Retina (tissue), 1 donor: ENCODE results near the gene TTC27.

Source experiments
- DNase-seq: peaks from one replicate; pipeline ENCODE4 v3.0.0-alpha.2; 2016

Gene TTC27

DNA sequence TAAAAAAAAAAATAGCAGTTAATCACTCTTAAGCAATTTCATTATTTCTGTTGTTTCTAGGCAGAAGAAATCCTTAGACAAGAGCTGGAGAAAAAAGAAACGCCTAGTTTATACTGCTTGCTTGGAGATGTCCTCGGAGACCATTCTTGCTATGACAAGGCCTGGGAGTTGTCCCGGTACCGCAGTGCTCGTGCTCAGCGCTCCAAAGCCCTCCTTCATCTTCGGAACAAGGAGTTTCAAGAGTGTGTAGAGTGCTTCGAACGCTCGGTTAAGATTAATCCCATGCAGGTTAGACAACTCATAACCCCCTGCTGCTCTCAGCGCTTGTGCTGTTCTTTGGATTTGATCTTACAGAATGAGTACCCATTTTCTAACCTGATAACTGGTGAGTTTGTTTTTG lies 130.4 kb downstream of the TTC27 start:
- DNase-seq: no peak

DNA sequence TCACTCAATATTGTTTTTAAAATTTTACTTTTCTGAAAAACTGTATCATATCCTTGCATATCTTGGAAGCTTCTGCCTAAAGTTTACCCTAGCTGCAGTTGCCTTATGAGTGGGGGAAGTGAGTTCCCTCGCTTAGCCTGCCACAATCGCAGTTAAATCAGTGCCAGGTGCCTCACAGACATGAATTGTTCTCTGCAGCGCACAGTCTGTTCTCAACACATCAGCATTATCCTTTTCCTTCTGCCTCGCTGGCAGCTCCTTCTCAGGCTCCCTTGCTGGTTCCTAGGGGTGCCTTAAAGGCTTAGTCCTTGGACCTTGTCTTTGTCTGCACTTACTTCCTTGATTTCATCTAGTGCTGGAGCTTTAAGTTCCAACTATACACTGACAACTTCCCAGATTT lies 132.8 kb downstream of the TTC27 start:
- no peak for DNase-seq

DNA sequence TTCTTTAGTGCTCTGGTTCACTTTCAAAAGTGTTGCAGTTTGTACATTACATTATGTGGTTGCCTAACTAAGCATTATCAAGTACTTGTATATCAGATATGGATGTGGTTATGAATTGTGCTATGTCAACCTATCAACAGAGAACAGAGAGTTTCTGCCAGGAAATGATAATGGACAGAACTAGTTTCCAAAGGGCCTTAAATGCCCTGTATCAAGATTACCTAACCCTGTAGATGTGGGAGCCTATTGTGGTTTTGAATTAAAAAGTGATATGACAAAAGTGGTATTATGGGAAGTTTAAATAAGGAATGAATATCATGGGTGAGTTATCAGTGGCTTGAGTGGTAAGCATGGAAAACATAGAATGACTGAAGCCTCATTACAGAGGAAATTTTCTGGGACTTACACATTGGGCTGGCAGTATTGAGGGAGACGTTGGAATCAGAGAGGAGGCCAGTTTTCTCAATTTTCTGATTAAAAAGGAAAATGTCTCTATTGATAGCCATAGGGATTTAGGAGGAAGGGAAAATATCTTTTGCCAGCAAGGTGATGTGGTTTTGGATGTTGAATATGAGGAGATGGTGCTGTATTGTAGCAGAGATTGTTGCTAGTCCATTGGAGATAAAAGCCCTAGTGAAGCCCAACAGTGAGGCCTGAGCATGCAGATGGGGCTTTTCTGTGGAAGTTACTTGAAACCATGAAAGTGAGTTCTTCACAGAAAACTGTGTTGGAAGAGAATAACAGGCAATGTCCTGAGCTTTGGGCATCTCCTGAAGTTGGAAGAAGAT lies 140.7 kb downstream of the TTC27 start:
- DNase-seq: no peak

DNA sequence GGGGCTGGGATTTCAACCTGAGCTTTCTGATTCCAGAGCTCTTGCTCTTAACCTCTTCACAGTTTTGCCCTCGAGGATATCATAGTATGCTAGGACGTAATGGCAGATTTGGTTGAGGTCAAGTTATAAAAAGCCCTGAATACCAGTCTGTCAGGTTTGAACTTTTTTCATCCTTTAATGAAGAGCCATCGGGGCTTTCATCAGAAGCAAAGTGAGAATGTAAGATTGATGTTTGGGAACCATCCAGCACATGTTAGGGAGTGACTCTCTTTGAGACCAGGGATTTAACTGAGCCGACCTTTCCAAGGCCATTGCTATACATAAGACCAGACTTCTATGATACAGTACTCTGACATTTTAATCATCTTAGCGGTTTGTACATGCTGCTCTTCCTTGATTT lies 142.5 kb downstream of the TTC27 start:
- no peak for DNase-seq

DNA sequence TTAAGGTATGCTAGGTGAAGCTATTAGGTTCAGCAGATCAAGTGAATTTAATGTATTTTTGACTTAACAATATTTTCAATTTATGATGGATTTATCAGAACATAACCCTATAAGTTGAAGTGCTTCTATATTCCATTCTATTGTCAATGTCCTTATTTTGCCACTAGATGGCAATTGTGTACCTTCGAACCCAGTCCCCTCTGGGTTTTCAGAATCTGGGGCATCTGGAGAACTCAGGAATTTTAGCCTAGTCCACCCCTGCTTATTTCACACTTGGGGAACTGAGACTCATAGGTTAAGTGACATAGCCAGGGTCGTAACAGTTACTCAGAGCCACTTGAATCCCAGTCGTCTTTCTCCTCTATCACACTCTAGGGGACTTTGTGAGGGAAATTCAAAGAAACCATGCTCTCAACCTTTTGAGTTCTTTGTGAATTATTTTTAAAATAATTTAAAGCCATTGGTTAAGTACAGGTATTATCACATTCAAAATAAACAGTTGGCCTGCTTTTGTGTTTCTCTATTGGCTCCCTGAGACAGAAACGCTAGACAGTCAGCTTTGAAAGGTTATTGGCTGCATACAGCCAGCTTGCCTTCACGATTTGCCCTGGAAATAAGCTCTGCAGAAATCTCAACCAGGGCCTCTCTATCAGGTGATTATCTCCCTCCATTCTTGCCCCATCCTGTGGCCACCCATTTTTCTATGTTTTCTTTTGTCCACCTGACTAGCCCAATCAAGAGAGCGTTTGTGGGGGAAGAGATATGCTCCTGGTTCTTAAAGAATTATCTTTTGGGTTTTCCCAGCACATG lies 145.0 kb downstream of the TTC27 start:
- DNase-seq: peak; percentile 34

DNA sequence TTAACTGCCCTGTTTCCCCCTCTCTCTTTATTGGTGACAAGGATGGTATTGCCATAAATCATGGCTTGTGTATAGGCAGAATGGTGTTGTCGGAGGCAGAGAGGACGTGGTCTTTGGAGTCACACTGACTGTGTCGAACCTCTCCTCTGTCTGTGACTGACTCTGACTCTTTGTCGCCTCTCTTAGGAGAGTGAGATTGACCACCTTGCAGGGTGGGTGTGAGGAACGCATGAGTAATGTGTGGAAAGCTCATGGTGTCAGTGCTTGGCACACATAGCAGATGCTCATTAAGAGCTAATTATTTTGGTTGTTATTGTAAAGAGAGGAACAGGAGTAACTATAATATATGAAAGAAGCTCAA lies 145.6 kb downstream of the TTC27 start:
- DNase-seq: no peak

DNA sequence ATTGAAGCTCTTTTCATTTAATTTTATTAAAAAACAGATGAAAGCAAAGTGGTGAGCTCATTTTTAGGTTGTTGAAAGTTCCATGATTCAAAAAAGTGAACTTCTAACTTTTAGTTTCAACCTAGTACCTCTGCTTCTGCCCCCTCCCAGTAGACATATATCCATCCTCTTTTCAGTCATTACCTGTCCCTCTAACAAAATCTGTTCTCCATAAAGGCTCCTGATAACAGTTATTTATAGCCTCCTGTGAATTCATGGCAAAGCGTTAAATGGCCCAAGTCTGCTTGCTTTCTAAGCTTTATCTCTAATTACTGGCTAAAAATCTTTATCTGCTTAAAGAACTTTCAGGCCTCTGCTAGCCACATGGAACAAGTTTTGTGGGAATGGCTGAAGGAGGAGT lies 148.1 kb downstream of the TTC27 start:
- no peak for DNase-seq

DNA sequence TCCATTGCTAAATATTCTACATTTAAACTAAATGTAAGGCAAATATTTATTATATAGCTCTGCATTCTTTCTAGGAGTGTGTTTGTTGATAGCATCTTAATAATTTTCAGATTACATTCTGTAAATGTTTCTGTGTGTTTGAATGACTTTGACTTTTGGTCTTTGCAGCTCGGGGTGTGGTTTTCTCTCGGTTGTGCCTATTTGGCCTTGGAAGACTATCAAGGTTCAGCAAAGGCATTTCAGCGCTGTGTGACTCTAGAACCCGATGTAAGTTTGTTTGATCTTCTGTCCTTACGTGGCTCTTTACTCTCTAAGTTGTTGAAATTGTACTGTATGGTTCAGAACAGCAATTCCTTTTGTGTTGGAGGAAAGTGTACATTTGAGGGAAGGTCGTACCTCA lies 149.9 kb downstream of the TTC27 start:
- no peak for DNase-seq

DNA sequence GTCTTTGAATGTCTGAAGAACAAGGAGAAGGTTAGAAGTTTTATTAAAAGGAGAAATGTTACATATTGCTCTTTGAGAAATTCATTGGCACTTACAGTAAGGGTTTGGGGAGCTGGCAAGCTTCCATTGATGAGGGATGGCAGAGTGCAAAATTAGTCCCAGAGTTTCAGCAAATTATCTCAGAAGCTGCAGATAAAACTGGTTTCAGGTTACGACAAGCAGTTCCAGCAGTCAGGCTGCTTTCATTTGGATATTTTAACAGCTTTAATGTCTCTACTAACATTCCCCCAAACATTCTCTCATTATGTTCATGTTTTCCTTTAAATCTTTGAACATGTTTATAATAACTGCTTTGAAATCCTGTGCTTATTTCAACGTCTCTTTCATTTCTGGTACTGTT lies 153.1 kb downstream of the TTC27 start:
- no peak for DNase-seq

DNA sequence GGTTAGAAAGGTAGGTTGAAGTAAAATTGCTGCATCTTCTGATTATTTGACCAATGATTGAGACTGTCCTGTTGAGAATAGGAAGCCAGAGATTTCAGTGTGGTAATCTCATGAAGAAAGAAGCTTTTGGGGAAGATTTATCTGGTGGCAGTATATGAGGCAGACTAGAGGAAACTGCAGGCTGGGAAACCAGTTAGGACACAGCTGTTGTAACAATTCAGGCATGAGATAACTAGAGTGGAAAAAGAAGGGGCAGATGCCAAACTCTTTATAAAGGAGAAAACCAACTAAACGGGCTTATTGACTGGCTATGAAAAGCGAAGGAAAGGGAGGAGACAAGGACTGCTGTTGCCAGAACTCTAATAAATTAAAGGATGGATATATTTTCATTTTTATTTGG lies 155.6 kb downstream of the TTC27 start:
- DNase-seq: peak; percentile 19

DNA sequence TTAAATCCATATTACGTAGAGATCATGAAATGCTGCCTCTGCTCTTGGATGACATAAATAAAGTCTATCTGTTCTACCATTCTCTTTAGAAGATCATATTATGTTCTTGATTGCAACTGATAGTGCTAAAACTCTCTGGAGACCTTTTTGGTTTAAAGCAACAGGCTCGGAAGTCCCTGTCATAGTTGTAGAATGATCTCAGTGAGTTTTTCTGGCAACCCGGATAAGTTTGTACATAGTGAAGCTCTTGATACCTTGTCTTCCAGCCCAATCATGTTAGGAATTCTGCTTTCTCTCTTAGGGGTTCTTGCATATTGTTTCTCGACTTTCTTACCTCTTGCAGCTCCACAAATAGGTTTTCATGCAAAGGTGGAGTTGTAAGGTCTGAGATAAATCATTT lies 156.1 kb downstream of the TTC27 start:
- DNase-seq: no peak

DNA sequence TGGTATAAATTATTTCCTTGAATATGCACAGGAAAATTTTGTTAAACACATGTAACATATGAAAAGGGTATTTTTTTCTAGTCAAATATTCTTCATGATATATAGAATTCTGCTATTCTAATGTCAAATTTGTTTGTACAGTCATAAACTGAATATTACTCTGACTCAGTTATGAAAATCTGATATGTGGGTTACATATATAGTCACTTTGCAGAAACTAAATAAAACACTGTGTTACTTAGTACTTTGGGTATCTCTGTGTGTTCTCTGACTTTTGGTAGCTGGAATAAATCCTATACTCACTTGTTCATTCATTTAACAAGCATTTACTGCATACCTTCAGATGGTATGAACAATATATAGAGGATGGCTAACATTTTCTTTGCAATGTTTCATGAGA lies 159.4 kb downstream of the TTC27 start:
- no peak for DNase-seq

DNA sequence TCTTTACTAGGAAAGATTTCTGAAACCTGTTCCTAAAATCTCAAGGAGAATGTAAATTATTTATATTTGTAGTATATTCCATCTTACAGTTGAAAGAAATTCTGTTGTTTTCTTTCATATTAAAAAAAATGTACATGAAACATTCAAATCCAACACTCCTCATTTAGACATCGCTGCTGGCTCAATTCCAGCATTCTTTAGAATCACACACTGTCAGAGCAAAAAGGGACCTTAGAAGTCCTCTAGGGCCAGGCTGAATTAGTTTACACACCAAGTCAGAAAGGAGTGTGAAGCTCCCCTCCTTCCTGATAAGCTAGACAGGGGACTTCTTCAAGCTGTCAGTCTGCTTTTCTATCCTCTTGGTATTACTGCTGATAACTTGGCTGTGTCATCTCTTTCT lies 160.3 kb downstream of the TTC27 start:
- no peak for DNase-seq

DNA sequence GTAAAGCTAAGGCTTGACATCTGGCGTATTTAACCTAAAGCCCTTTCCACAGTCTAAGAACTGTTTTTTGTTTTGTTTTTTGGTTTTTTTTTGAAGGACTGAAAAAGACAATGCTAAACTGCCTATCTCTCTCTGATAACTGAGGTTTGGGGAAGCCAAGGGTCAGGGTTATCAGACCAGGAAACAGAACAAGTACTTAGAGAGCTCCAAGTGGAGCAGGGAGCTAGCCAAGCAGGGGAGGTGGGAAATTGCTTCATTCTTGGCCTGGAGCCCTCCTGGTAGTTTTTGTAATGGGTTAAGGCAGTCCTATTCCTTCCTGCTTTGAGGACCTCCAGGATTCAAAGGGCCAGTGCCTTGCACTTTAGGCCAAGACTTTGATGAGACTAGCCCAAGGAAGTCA lies 164.6 kb downstream of the TTC27 start:
- DNase-seq: no peak

DNA sequence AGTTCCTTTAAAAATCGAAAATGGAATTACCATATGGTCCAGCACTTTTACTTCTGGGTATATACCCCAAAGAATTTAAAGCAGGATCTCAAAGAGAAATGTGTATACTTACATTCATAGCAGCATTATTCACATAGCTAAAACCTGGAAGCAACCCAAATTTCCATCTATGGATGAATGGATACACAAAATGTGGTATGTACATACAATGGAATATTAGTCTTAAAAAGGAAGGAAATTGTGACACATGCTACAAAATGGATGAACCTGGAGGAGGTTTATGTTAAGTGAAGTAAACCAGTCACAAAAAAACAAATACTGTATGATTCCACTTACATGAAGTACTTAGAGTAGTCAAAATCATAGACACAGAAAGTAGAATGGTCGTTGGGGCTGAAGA lies 171.0 kb downstream of the TTC27 start:
- no peak for DNase-seq

DNA sequence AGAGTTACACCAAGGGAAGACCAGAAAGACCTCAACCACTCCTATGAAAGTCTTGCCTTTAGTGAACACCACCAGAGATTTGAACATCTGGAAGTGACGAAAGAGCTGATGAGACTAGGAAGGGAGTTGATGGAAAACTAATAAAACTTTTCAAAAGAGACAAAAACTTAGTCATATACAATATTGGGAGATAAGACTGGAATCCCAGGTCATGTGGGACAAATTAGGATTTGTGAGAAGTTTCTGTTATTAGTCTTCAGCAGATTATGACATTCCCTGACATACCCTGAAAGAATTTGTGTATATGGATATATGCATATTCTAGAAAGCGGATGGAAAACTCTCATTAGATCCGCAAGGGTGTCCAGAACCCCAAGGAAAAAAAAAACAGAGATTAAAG lies 173.9 kb downstream of the TTC27 start:
- DNase-seq: no peak

DNA sequence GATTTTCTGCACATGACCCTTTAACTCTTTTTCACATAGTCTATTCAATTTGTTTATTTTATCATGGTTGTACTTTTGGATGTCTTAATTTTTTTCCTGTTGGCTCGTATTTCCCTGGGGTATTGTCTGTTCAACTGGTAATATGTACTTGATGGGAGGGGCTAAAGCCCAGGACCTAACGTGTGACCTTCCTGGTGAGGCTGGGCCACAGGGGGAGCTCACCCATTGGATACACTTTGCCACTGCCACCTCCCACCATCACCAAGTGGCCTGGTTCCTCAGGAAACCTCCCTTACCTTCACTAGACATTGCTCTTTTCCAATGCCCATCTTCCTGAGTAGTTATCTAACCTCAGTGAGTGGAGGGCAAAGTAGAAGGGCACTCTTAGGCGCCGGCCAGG lies 175.0 kb downstream of the TTC27 start:
- no peak for DNase-seq

DNA sequence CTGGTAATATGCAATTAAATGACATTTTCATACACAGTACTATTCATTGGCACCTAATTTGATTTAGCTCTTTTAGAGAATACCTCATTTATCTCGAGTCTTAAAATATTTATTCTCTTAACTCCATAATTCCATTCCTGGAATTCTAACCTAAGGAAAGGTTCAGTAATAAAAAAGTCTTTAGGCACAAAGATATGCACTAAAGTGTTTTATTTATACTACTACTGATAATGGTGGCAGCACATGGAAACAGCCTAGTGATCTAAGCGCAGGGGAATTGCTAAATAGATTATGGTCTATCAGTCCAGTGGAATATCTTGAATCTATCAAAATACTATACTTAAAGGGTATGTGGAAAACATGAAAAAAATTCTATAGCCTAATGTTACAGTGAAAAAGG lies 176.4 kb downstream of the TTC27 start:
- DNase-seq: no peak

DNA sequence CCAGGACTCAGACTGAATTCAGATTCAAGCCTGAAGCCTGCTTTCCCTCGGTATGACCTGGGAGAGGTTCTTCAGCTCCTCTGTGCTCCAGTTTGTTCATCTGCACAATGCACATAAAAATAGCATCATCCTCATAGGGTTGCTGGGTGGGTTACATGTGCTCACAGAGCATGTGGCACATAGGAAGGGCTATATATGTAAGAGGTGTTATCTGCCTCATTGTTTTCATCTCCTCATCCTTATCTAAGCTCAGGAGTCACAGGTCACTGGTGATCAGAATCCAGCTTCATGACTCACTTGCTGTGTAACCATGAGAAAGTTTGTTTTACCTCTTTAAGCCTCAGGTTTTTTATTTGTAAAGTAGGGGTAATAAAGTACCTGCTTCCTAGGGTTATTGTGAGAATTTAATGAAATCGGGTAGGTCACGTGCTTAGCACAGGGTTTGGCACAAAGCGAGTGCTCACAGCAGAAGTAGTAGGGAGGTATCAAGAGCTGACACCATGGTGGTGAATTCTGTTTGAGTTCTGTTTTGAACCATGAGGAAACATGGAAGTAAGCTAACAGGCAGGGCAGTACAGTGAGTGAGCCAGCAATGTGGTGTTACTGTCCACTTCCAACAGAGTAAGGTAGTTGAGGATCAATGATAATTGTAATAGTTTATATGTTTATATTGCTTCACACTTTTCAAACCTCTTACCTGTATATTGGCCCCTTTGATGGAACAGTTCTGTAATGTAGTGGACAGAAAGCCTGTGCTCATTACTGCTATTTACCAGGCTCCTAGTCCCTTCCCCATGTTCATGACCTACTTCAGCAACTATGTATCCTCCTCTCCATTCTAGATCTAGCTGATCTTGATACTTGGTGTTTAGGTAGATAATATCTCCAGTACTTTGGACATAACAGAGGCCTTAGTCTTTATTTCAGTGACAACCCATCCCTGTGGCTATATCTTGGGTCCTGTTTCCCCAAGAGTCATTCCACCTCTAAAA lies 177.6 kb downstream of the TTC27 start:
- DNase-seq: no peak

DNA sequence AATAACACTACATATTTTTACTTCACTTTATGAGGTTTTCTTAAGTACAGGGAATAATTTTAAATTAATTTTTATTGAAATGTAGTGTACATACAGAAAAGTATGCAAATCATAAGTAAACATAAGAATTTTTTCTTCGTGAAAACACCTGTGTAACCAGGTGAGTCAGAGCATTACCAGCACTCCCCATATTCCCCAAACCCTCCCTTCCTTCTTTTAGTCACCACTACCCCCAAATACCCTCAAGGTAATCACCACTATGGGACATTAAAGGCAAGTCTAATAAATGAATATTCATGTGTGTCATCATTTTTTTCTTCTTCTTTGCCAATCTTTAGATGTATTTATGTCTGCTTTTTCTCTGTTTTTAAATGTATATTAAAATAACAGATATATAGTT lies 179.0 kb downstream of the TTC27 start:
- no peak for DNase-seq

DNA sequence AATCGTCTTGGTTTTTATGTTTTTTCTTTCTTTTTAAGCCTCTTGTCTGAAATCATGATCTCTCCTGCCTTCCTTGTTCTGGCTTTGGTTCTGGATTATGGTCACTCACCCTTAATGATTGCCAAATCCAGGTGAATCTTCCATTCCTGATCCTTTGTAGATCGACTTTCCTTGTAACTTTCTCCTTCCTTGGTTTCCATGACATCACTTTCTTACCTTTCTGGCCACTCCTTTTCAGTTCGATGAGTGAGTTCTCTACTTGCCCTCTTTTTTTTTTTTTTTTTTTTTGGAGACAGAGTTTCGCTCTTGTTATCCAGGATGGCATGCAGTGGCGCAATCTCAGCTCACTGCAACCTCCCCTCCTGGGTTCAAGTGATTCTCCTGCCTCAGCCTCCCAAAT lies 179.8 kb downstream of the TTC27 start:
- no peak for DNase-seq

DNA sequence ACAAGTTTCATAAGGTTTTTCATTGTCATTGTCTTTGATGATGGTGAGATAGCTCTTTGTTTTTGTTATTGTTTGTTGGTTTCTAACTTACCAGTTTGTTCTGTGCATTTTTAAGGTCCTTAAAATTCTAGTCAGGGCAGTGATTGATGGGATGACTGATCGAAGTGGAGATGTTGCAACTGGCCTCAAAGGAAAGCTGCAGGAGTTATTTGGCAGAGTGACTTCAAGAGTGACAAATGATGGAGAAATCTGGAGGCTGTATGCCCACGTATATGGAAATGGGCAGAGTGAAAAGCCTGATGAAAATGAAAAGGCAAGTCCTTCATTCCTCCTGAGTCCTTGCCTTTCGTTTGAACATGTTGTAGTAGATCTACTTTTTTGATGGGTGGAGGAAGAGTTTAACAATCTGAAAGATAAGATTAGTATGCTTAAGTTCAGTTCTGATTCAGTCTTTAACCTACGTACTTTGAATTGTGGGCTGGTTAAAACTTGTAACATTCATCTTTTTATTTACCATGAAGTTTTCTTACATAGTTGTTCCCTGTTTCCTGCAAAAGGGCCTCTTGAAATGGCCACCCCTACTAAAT lies 183.2 kb downstream of the TTC27 start:
- no peak for DNase-seq

DNA sequence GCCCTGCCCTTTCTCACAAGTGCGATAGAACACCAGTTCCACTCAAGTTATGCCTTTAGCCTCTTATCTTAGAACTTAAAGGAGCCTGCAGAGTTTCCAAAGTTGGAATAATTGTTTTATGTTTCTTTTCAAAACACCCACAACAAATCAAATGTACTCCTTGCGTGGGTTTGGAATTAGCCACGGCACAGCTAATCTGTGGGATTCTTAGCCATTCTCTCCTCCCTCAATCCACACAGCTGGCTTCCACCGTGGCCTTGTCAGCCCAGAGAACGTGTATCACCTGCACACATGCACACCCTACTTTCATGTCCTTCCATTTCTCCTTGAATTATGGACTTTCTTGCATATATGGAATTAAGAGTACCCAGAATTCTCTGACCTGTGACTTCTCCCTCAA lies 183.8 kb downstream of the TTC27 start:
- DNase-seq: no peak
